Measurements from ENCODE around the gene FRS2. TPM values are rescaled to one million over a fixed set of nuclear protein-coding genes. Genes with fewer than 3 reads are reported as not detected.

Gene FRS2
- total and polyA plus RNA-seq, 2 donors (not counting 1 experiment from before 2014, with no cell fraction given), result 11.3 to 33.7 TPM

DNA sequence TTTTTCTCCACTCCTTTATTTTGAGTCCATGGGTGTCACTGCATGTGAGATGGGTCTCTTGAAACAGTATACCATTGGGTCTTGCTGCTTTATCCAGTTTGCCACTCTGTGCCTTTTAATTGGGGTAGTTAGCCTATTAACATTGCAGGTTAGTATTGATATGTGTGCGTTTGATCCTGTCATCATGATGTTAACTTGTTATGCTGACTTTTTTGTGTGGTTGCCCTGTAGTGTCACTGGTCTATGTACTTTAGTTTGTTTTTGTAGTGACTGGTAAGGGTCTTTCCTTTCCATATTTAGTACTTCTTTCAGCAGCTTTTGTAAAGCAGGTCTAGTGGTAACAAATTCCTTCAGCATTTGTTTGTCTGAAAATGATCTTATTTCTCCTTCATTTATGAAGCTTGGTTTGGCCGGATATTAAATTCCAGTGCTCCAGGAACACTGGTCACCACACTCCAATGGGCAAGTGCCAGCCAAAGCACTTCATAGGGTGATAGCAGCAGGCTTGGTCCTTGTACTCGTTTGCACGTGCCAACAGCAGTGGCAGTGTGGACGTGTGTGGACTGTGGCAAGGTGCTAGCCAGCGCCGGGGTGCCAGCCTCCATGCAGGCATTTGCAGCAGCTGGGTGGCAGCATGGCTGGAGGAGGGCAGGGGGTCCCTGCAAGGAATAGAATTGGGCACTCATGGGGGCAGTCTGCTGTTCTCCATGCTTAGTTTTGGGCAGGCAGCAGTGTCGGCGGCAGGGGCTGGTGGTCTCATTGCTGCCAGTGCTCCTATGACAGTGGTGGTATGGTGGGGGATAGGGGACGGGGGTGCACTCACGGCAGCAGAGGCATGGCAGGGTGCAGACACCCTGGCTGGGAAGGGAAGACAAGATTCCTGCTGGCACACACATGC, 53.5 kb downstream of the FRS2 start:
- ATAC-seq (ENCODE audit: low read depth), result no peak
- intact Hi-C loops (cut with micrococcal nuclease), result no loop called here

More for the DNA sequence above, 53.5 kb downstream of the FRS2 start:
- no peak overlapping the region for H3K4me3 ChIP-seq (ENCODE audit: control extremely low read depth in 1 of 5, extremely low read depth in 1 of 5, insufficient read depth in 1 of 5, low read depth in 2 of 5, low read length in 4 of 5)
- ChIA-PET POLR2A (no interaction called here), CTCF (no interaction called here)
- H3K4me1 ChIP-seq (ENCODE audit: control insufficient read depth in 2 of 2, insufficient read depth in 2 of 2, low read length in 2 of 2), result peaks cover 0 to 6% of the 10 kb centered on the region in 2 donors
- no peak overlapping the region for H2AFZ ChIP-seq (ENCODE audit: insufficient read depth, low read depth, low read length, poor library complexity, severe bottlenecking)
- peaks cover 48% of the 10 kb centered on the region for H3K4me1 Mint-ChIP-seq
- H3K27ac Mint-ChIP-seq, result peak overlapping the region; percentile 7
- TF ChIP-seq CTCF (IDR thresholded peaks at IDR 0.05), result no peak
- no peak for TF ChIP-seq EZH2 (IDR thresholded peaks at IDR 0.05; ENCODE audit: borderline replicate concordance, insufficient read depth, low read depth, low read length, poor library complexity, severe bottlenecking)
- H3K4me2 ChIP-seq (replicated peaks; ENCODE audit: low read depth, low read length, poor library complexity, severe bottlenecking), result no peak overlapping the region
- DNase-seq, result no peak
- H3K79me2 ChIP-seq (ENCODE audit: control insufficient read depth, insufficient read depth, low read length), result peaks cover 81% of the 10 kb centered on the region
- H3K4me3 Mint-ChIP-seq, result no peak overlapping the region
- no peaks in the 10 kb centered on the region for H3K27me3 Mint-ChIP-seq
- no peaks in the 10 kb centered on the region for H3K27me3 ChIP-seq (replicated peaks in 1 of 4; ENCODE audit: control extremely low read depth in 1 of 4, control insufficient read depth in 3 of 4, insufficient read depth in 4 of 4, low read length in 3 of 4)
- no peaks in the 10 kb centered on the region for H3K36me3 ChIP-seq (replicated peaks in 1 of 2; ENCODE audit: control extremely low read depth in 1 of 2, control insufficient read depth in 1 of 2, extremely low read depth in 1 of 2, insufficient read depth in 2 of 2, low read length in 1 of 2)
- peaks cover 0 to 20% (median 6%) of the 10 kb centered on the region in 3 donors for H3K9me3 ChIP-seq (ENCODE audit: control extremely low read depth in 1 of 3, control insufficient read depth in 2 of 3, insufficient read depth in 1 of 3, low read length in 2 of 3)
- H4K20me1 ChIP-seq (ENCODE audit: control insufficient read depth, insufficient read depth, low read length, poor library complexity, severe bottlenecking), result peaks cover 67% of the 10 kb centered on the region
- H3K9me3 Mint-ChIP-seq (ENCODE audit: insufficient read depth), result peaks cover 18% of the 10 kb centered on the region
- WGBS (ENCODE audit: insufficient coverage), result 96% methylated on average over 11 of the region's 11 CpGs
- H3K9ac ChIP-seq (ENCODE audit: low read length), result no peak overlapping the region
- H3K27ac ChIP-seq (ENCODE audit: low read length in 2 of 2), result no peak overlapping the region
